ENCODE data around the gene HES1.

- TF ChIP-seq CTCF (IDR thresholded peaks at IDR 0.05) (no peak), POLR2A (IDR thresholded peaks at IDR 0.05) (no peak)
Observed at GRCh38 chr3:194119831-194120590, 15.9 kb upstream of the HES1 start.

Measured in right lobe of liver (tissue), 4 donors.